ENCODE results near the gene MYMX.
A peak's percentile ranks its signal among the peaks of the same experiment; 100 is the strongest.

Gene MYMX

GRCh38 chr6:44202332-44202971 is 14.3 kb upstream of the MYMX start:
- TF ChIP-seq, protein P1, sequence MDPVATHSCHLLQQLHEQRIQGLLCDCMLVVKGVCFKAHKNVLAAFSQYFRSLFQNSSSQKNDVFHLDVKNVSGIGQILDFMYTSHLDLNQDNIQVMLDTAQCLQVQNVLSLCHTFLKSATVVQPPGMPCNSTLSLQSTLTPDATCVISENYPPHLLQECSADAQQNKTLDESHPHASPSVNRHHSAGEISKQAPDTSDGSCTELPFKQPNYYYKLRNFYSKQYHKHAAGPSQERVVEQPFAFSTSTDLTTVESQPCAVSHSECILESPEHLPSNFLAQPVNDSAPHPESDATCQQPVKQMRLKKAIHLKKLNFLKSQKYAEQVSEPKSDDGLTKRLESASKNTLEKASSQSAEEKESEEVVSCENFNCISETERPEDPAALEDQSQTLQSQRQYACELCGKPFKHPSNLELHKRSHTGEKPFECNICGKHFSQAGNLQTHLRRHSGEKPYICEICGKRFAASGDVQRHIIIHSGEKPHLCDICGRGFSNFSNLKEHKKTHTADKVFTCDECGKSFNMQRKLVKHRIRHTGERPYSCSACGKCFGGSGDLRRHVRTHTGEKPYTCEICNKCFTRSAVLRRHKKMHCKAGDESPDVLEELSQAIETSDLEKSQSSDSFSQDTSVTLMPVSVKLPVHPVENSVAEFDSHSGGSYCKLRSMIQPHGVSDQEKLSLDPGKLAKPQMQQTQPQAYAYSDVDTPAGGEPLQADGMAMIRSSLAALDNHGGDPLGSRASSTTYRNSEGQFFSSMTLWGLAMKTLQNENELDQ (tag by site-specific recombination; IDR thresholded peaks at IDR 0.05; ENCODE audit: low read depth) = no peak
- TF ChIP-seq ZNF624 (tag by site-specific recombination; IDR thresholded peaks at IDR 0.05) (no peak), HOXC10 (CRISPR knock-in tag; IDR thresholded peaks at IDR 0.05) (no peak), ZNF354C (tag by site-specific recombination; IDR thresholded peaks at IDR 0.05; ENCODE audit: borderline replicate concordance, low read depth) (no peak), ZNF747 (tag by site-specific recombination; IDR thresholded peaks at IDR 0.05) (no peak), ZNF214 (tag by site-specific recombination; IDR thresholded peaks at IDR 0.05; ENCODE audit: borderline replicate concordance) (no peak), ZNF555 (tag by site-specific recombination; conservative IDR thresholded peaks at IDR 0.05) (no peak), EGR2 (tag by site-specific recombination; IDR thresholded peaks at IDR 0.05; ENCODE audit: low read depth) (no peak), ZBTB1 (tag by site-specific recombination; IDR thresholded peaks at IDR 0.05) (no peak)
- CTCF ChIA-PET = interaction anchor here (0.6 to 1.9 kb wide), 4 partner anchors 8 to 30 kb away, joined by 3 to 7 read pairs (median 6); no protein-coding TSS in a partner anchor
- no peak overlapping the region for H3K27ac ChIP-seq (ENCODE audit: extremely low read depth, low read depth, low read length)
- POLR2A ChIA-PET = interaction anchor here (0.6 to 1.7 kb wide), 3 partner anchors 8 to 45 kb away, joined by 3 to 6 read pairs (median 3); partner anchors contain the start of gene HSP90AB1
- H3K9me3 ChIP-seq (ENCODE audit: control insufficient read depth, insufficient read depth, low read depth, low read length) = no peaks in the 10 kb centered on the region
- H3K4me1 ChIP-seq (ENCODE audit: control insufficient read depth, insufficient read depth, low read length) = no peaks in the 10 kb centered on the region
- no peaks in the 10 kb centered on the region for H3K36me3 ChIP-seq (ENCODE audit: control insufficient read depth in 2 of 2, insufficient read depth in 1 of 2, low read length in 2 of 2)
- no peak overlapping the region for H3K4me3 ChIP-seq (ENCODE audit: low read depth, low read length)

DNA sequence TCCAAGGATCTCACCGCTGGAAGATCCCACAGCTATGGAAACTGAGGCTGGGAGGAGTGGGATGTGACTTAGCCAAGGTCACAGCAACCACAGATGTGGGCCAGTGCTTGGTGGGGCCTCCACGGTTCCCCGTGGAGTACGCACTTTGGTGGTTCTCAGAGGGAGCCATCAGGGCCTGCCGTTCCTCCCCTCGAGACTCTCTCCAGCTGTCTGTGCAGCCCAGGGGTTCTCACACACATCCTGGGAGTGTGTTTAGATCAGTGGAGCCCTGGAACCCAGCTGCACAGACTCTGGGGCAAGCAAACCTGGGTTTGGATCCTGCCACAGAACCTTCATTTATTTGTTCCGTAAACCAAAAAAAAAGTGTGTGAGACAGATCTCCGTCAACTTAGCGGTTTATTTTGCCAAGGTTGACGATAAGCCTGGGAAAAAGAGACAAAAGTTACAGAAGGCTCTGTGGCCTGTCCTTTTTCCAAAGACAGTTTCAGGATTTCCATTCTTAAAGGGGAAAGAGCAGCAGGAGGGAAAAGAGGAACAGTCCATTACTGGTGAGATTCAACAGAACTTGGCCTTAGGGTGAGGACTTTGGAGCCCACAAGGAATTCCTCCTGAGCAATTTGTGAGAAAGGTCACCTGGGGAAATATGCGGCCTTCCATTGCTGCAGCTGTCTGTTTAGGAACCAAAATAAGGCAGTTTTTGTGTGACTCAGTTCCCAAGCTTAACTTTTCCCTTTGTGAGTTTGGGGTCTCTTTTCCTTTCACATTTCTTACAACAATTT is 13.6 kb upstream of the MYMX start:
- no peak overlapping the region for H3K27ac ChIP-seq (ENCODE audit: extremely low read depth, low read depth, low read length)
- no peak for TF ChIP-seq ZNF561 (tag by site-specific recombination; IDR thresholded peaks at IDR 0.05; ENCODE audit: borderline replicate concordance)
- no peak for TF ChIP-seq ZNF560 (tag by site-specific recombination; IDR thresholded peaks at IDR 0.05; ENCODE audit: borderline replicate concordance)
- TF ChIP-seq ZIC2 (tag by site-specific recombination; IDR thresholded peaks at IDR 0.05) = peak; percentile 81
- no peak for TF ChIP-seq GLI4 (tag by site-specific recombination; IDR thresholded peaks at IDR 0.05)
- TF ChIP-seq ZSCAN30 (tag by site-specific recombination; IDR thresholded peaks at IDR 0.05) = no peak
- no peak for TF ChIP-seq ZNF837 (tag by site-specific recombination; IDR thresholded peaks at IDR 0.05)
- TF ChIP-seq ZNF664 (tag by site-specific recombination; IDR thresholded peaks at IDR 0.05) = no peak
- TF ChIP-seq ZBTB8A (tag by site-specific recombination; IDR thresholded peaks at IDR 0.05) = no peak
- TF ChIP-seq GLIS1 (tag by site-specific recombination; IDR thresholded peaks at IDR 0.05) = peak; percentile 46
- no peak for TF ChIP-seq KLF1 (tag by site-specific recombination; IDR thresholded peaks at IDR 0.05)
- no peak for TF ChIP-seq ZFP69B (tag by site-specific recombination; IDR thresholded peaks at IDR 0.05)
- no peak for TF ChIP-seq ZNF549 (tag by site-specific recombination; IDR thresholded peaks at IDR 0.05)
- TF ChIP-seq ZNF626 (tag by site-specific recombination; IDR thresholded peaks at IDR 0.05) = no peak
- TF ChIP-seq ZNF211 (tag by site-specific recombination; IDR thresholded peaks at IDR 0.05; ENCODE audit: low read depth) = no peak
- no peak for TF ChIP-seq ZNF416 (tag by site-specific recombination; IDR thresholded peaks at IDR 0.05)
- no peak for TF ChIP-seq ZNF394 (tag by site-specific recombination; IDR thresholded peaks at IDR 0.05; ENCODE audit: borderline replicate concordance)
- no peak overlapping the region for H3K4me3 ChIP-seq (ENCODE audit: low read depth, low read length)
- no peaks in the 10 kb centered on the region for H3K36me3 ChIP-seq (ENCODE audit: control insufficient read depth in 2 of 2, insufficient read depth in 1 of 2, low read length in 2 of 2)
- POLR2A ChIA-PET = interaction anchor here (0.6 to 1.7 kb wide), 3 partner anchors 9 to 44 kb away, joined by 3 to 6 read pairs (median 3); partner anchors contain the start of gene HSP90AB1
- H3K4me1 ChIP-seq (ENCODE audit: control insufficient read depth, insufficient read depth, low read length) = no peaks in the 10 kb centered on the region
- H3K9me3 ChIP-seq (ENCODE audit: control insufficient read depth, insufficient read depth, low read depth, low read length) = no peaks in the 10 kb centered on the region
- CTCF ChIA-PET = interaction anchor here (0.6 to 1.9 kb wide), 4 partner anchors 10 to 34 kb away, joined by 5 to 7 read pairs (median 6); no protein-coding TSS in a partner anchor

Measured in HEK293 (cell line).